Spleen (tissue), 3 donors: ENCODE results near the gene TBCD.

ENCODE experiments used
- POLR2A ChIP-seq, 3 donors: fragments of 450-650 bp; IDR thresholded peaks; one replicate each; pipeline ENCODE4 v1.5.1; 2017; ENCODE audit warnings: antibody characterized with exemption in 3 of 3, mild to moderate bottlenecking in 1 of 3
- POLR2AphosphoS5 ChIP-seq, 3 donors: sonication (generic); formaldehyde crosslinking; IDR thresholded peaks; one replicate each; pipeline ENCODE4 v1.5.1; 2017; ENCODE audit warnings: antibody characterized with exemption in 3 of 3

DNA sequence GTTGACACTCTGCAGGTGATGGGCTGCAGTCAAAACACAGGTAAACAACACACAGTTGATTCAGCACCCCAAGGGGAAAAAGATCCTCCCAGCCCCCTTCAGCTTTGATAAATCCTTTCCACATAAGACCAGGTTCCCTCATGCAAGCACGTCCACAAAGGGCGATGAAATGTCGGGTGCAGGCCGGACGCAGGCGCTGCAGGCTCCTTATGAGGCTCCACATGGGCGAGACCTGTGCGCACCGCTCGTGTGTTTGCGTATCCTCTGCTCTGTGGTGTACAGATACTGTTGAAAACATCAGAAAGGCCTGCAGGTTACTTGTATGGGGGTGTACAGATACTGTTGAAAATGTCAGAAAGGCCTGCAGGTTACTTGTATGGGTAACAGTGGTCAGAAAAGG, 102.4 kb downstream of the TBCD start:
- TF ChIP-seq POLR2AphosphoS5 (IDR thresholded peaks at IDR 0.05) (no peak), POLR2A (IDR thresholded peaks at IDR 0.05) (no peak)
